Endothelial cell of umbilical vein (primary cell): ENCODE data around the gene LCN15. TPM values are rescaled to one million over a fixed set of nuclear protein-coding genes. Genes with fewer than 3 reads are reported as not detected.

ENCODE experiments used
- BruUV-seq: library from RNA; stranded (reverse); fragments of 400-500 nt; replicated peaks from 2 replicates; lab custom pipeline; 2021; lab: Mats Ljungman, UMichigan
- CTCF ChIA-PET: fragments of 300-600, 350-600 bp; sonication (Branson Sonifier 250); formaldehyde crosslinking; loops from one replicate; lab custom pipeline; 2021; ENCODE audit warnings: antibody characterized with exemption, inconsistent platforms; lab: Charles Lee
- POLR2A ChIA-PET: fragments of 300-600, 350-600 bp; sonication (Branson Sonifier 250); formaldehyde crosslinking; loops from one replicate; lab custom pipeline; 2021; ENCODE audit warnings: antibody characterized with exemption, inconsistent platforms; lab: Charles Lee
- DNase-seq: peaks from one replicate; pipeline ENCODE4 v3.0.0-alpha.2; 2011; ENCODE audit warnings: low read depth, low spot score
- FAIRE-seq: peaks from 2 replicates; lab custom pipeline; 2011; peaks lifted over from hg19 to GRCh38; lab: Jason Lieb, UNC
- H2AFZ ChIP-seq: 2 replicates; pipeline ENCODE4 v1.6.0; 2012; ENCODE audit warnings: low read depth, low read length, control low read depth, inconsistent platforms
- H3K27ac ChIP-seq: 2 replicates; pipeline ENCODE4 v1.5.1; 2011; ENCODE audit warnings: low read depth, mild to moderate bottlenecking, control low read depth, low read length, moderate library complexity; ENCODE audit not compliant: insufficient read depth
- H3K27me3 ChIP-seq, 2 experiments: 2 replicates each; pipeline versions ENCODE4 v1.6.0 to v1.6.1; 2011; ENCODE audit warnings: low read length in 2 of 2, mixed read lengths in 1 of 2; ENCODE audit not compliant: control insufficient read depth in 2 of 2, insufficient read depth in 2 of 2
- H3K36me3 ChIP-seq, 2 experiments: 2 replicates in 1 of 2; 3 replicates in 1 of 2; pipeline ENCODE4 v1.5.1; 2011; ENCODE audit warnings: low read length in 2 of 2, mild to moderate bottlenecking in 1 of 2, moderate library complexity in 1 of 2; ENCODE audit not compliant: control insufficient read depth in 2 of 2, insufficient read depth in 2 of 2; ENCODE audit errors: extremely low read depth in 1 of 2
- H3K4me1 ChIP-seq: 3 replicates; pipeline ENCODE4 v1.5.1; 2011; ENCODE audit warnings: mild to moderate bottlenecking, low read length; ENCODE audit not compliant: control insufficient read depth, insufficient read depth; ENCODE audit errors: extremely low read depth
- H3K4me2 ChIP-seq: 2 replicates; pipeline ENCODE4 v1.6.1; 2011; ENCODE audit warnings: low read length, control low read depth, mixed read lengths; ENCODE audit not compliant: insufficient read depth
- H3K4me3 ChIP-seq, 3 experiments: fragments of 200-600 bp in 1 of 3; sonication (generic), shearing (Covaris generic) in 1 of 3; replicated peaks in 1 of 3; 2 replicates each; pipeline ENCODE4 v1.5.1; 2011 to 2016; ENCODE audit warnings: control low read depth in 3 of 3, low read length in 3 of 3, mild to moderate bottlenecking in 2 of 3, inconsistent platforms in 1 of 3, low read depth in 1 of 3, moderate library complexity in 1 of 3; ENCODE audit not compliant: insufficient read depth in 1 of 3
- H3K79me2 ChIP-seq: 2 replicates; pipeline ENCODE4 v1.6.0; 2012; ENCODE audit warnings: low read length, inconsistent platforms; ENCODE audit not compliant: control insufficient read depth, insufficient read depth
- H3K9ac ChIP-seq: replicated peaks from 2 replicates; pipeline ENCODE3; 2011; ENCODE audit warnings: low read length, control low read depth; ENCODE audit not compliant: insufficient read depth; ENCODE audit errors: extremely low read depth
- H3K9me1 ChIP-seq: replicated peaks from 3 replicates; pipeline ENCODE4 v1.6.0; 2011; ENCODE audit warnings: mild to moderate bottlenecking, low read length; ENCODE audit not compliant: control insufficient read depth, insufficient read depth; ENCODE audit errors: extremely low read depth
- H3K9me3 ChIP-seq: replicated peaks from 2 replicates; pipeline ENCODE4 v1.5.1; 2012; ENCODE audit warnings: low read length, inconsistent platforms; ENCODE audit not compliant: control insufficient read depth, insufficient read depth
- H4K20me1 ChIP-seq: replicated peaks from 2 replicates; pipeline ENCODE3; 2011; ENCODE audit warnings: mild to moderate bottlenecking, low read length; ENCODE audit not compliant: control insufficient read depth, insufficient read depth; ENCODE audit errors: extremely low read depth
- EZH2 ChIP-seq: IDR thresholded peaks from 2 replicates; pipeline ENCODE4 v1.6.1; 2012; ENCODE audit warnings: borderline replicate concordance, low read depth, mild to moderate bottlenecking, moderate library complexity, low read length, inconsistent platforms; ENCODE audit not compliant: severe bottlenecking
- FOS ChIP-seq: IDR thresholded peaks from 2 replicates; pipeline ENCODE4 v1.6.1; 2011; ENCODE audit warnings: mild to moderate bottlenecking, low read length, moderate library complexity, borderline replicate concordance; ENCODE audit not compliant: insufficient read depth
- GATA2 ChIP-seq: IDR thresholded peaks from 2 replicates; pipeline ENCODE4 v1.7.0; 2011; ENCODE audit warnings: low read depth, mild to moderate bottlenecking, moderate library complexity, mixed read lengths, low read length; ENCODE audit not compliant: insufficient read length, insufficient read depth
- JUN ChIP-seq: IDR thresholded peaks from 2 replicates; pipeline ENCODE4 v1.6.1; 2011; ENCODE audit warnings: borderline replicate concordance, low read depth; ENCODE audit not compliant: insufficient read length, insufficient read depth
- MYC ChIP-seq: IDR thresholded peaks from one replicate; pipeline ENCODE4 v1.6.1; 2011; ENCODE audit warnings: mild to moderate bottlenecking, low read depth, low read length
- POLR2A ChIP-seq: IDR thresholded peaks from 2 replicates; pipeline ENCODE4 v1.6.1; 2012; ENCODE audit warnings: low read depth, mild to moderate bottlenecking, control low read depth, low read length
- POLR2AphosphoS5 ChIP-seq: IDR thresholded peaks from 2 replicates; pipeline ENCODE4 v1.6.1; 2012; ENCODE audit warnings: low read depth, mild to moderate bottlenecking, control low read depth, low read length, moderate library complexity; ENCODE audit not compliant: insufficient read depth
- dilution Hi-C: fragments of 300-500 bp; cut with MboI; formaldehyde crosslinking; loops from one replicate; pipeline ENCODE4 v1.15.0; 2019; ENCODE audit warnings: low sequenced_read_pairs; ENCODE audit not compliant: extremely low pct_ligation_motif_present
- intact Hi-C: fragments of 100-400 bp; cut with micrococcal nuclease; formaldehyde crosslinking; loops from one replicate; pipeline ENCODE4 v1.10.0; 2022
- polyA plus RNA-seq, 4 experiments: library from polyadenylated mRNA; depleted of rRNA in 3 of 4; stranded (reverse) in 3 of 4; unstranded in 1 of 4; fragments of >200 nt; gene quantifications; 2 replicates each; pipeline versions ENCODE4 v1.2.1 to v1.2.3, GENCODE V29; 2011 to 2012; ENCODE audit warnings: missing spikeins in 1 of 4
- total RNA-seq: library from RNA; stranded (reverse); gene quantifications from 2 replicates; pipeline ENCODE4 v1.2.3, GENCODE V29; 2021
- TF ChIP-seq, protein P1 (sequence below): IDR thresholded peaks from 2 replicates; pipeline ENCODE4 v1.6.1; 2011; ENCODE audit not compliant: insufficient read depth, insufficient read length
- TF ChIP-seq, protein P2 (sequence below), 2 donors: IDR thresholded peaks; 1 replicate in 1 of 2; 2 replicates in 1 of 2; pipeline ENCODE4 v1.5.1; 2011; ENCODE audit warnings: low read length in 2 of 2, mild to moderate bottlenecking in 2 of 2, moderate library complexity in 2 of 2, control low read depth in 1 of 2, inconsistent platforms in 1 of 2, low read depth in 1 of 2; ENCODE audit not compliant: insufficient read depth in 1 of 2; ENCODE audit errors: extremely low read depth in 1 of 2

LCN15 gene
- total and polyA plus RNA-seq, 2 donors (not counting 3 experiments of a cell fraction or from before 2014, with no cell fraction given), result not detected

- intact Hi-C loops (no loop called here), dilution Hi-C loops (no loop called here)
- Histone ChIP-seq H3K36me3 (no peaks in the 10 kb centered on the region), H4K20me1 (no peaks in the 10 kb centered on the region), H3K27me3 (peaks cover 0 to 5% of the 10 kb centered on the region in 2 experiments), H3K27ac (no peak overlapping the region), H2AFZ (no peak overlapping the region), H3K4me1 (no peaks in the 10 kb centered on the region), H3K4me3 (no peak overlapping the region), H3K9me1 (no peaks in the 10 kb centered on the region), H3K79me2 (no peaks in the 10 kb centered on the region), H3K9ac (no peak overlapping the region), H3K4me2 (no peak overlapping the region), H3K9me3 (no peaks in the 10 kb centered on the region)
- TF ChIP-seq, protein P1, sequence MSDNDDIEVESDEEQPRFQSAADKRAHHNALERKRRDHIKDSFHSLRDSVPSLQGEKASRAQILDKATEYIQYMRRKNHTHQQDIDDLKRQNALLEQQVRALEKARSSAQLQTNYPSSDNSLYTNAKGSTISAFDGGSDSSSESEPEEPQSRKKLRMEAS, result no peak
- TF ChIP-seq POLR2A (no peak), GATA2 (no peak), JUN (no peak), POLR2AphosphoS5 (no peak), MYC (no peak), EZH2 (no peak), FOS (no peak)
- TF ChIP-seq, protein P2, sequence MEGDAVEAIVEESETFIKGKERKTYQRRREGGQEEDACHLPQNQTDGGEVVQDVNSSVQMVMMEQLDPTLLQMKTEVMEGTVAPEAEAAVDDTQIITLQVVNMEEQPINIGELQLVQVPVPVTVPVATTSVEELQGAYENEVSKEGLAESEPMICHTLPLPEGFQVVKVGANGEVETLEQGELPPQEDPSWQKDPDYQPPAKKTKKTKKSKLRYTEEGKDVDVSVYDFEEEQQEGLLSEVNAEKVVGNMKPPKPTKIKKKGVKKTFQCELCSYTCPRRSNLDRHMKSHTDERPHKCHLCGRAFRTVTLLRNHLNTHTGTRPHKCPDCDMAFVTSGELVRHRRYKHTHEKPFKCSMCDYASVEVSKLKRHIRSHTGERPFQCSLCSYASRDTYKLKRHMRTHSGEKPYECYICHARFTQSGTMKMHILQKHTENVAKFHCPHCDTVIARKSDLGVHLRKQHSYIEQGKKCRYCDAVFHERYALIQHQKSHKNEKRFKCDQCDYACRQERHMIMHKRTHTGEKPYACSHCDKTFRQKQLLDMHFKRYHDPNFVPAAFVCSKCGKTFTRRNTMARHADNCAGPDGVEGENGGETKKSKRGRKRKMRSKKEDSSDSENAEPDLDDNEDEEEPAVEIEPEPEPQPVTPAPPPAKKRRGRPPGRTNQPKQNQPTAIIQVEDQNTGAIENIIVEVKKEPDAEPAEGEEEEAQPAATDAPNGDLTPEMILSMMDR (IDR thresholded peaks at IDR 0.05; ENCODE audit: extremely low read depth in 1 of 2, insufficient read depth in 1 of 2, low read depth in 1 of 2, low read length in 2 of 2), result no peak
- BruUV-seq, result no TSS peak
- POLR2A ChIA-PET, result no interaction called here
- CTCF ChIA-PET, result no interaction called here
- DNase-seq, result no peak
- FAIRE-seq, result no peak
Observed at GRCh38 chr9:136738960-136739359, 25.4 kb downstream of the LCN15 start.
